Right lobe of liver (tissue), 6 donors: ENCODE measurements around the gene SLC25A42. TPM values are rescaled to one million over a fixed set of nuclear protein-coding genes. Genes with fewer than 3 reads are reported as not detected.
A peak's percentile ranks its signal among the peaks of the same experiment; 100 is the strongest.

ENCODE experiments used
- ATAC-seq, 4 donors: fragments of 200-7000 bp; cut with Tn5 transposase; one replicate each; pipeline ENCODE4 v1.9.1; 2020; ENCODE audit warnings: mild to moderate bottlenecking in 4 of 4, moderate library complexity in 4 of 4
- DNase-seq, 3 donors: peaks; one replicate each; pipeline ENCODE4 v3.0.0-alpha.2; 2020
- H3K27ac ChIP-seq, 3 donors: fragments of 200-600 bp; one replicate each; pipeline ENCODE4 v1.8.0; 2022
- H3K27me3 ChIP-seq, 2 donors: fragments of 200-600 bp; one replicate each; pipeline ENCODE4 v1.8.0; 2022
- H3K36me3 ChIP-seq, 4 donors: fragments of 200-600 bp; sonication (generic) in 1 of 4; one replicate each; pipeline versions ENCODE4 v1.5.1 to v1.8.0; 2017 to 2022; ENCODE audit warnings: control low read depth in 1 of 4
- H3K4me1 ChIP-seq, 4 donors: fragments of 200-600 bp; sonication (generic) in 1 of 4; one replicate each; pipeline versions ENCODE4 v1.5.1 to v1.8.0; 2017 to 2022; ENCODE audit warnings: control low read depth in 1 of 4
- H3K4me3 ChIP-seq, 3 donors: fragments of 200-600 bp; one replicate each; pipeline ENCODE4 v1.8.0; 2022
- H3K9me3 ChIP-seq, 4 donors: fragments of 200-600 bp; sonication (generic) in 1 of 4; one replicate each; pipeline versions ENCODE4 v1.5.1 to v1.8.0; 2017 to 2022; ENCODE audit warnings: control low read depth in 1 of 4
- POLR2A ChIP-seq: fragments of 450-650 bp; IDR thresholded peaks from one replicate; pipeline ENCODE4 v1.6.1; 2017; ENCODE audit warnings: antibody characterized with exemption, mild to moderate bottlenecking
- WGBS: methylation state at CpG from one replicate; pipeline ENCODE4 v1.1.6; 2018; ENCODE audit warnings: low coverage, low lambda C conversion rate; ENCODE audit not compliant: insufficient coverage; ENCODE audit errors: missing lambda C conversion rate; 5-methylcytosine and 5-hydroxymethylcytosine counted together
- intact Hi-C, 2 donors: fragments of 100-400 bp; cut with DNase I; formaldehyde crosslinking; loops; one replicate each; pipeline versions ENCODE4 v1.11.2 to v1.14.1; 2022
- total RNA-seq, 6 experiments: library from RNA; depleted of rRNA in 2 of 6; stranded (reverse); fragments of >200 nt in 2 of 6; fragmentation: NEBNext Ultra II Directional in 3 of 6; extraction: Animal tissue kit (Norgen Biotek cat#: 25700) in 3 of 6; gene quantifications; one replicate each; pipeline versions ENCODE4 v1.1.0 to v1.2.4, GENCODE V29; 2016 to 2023
- TF ChIP-seq, protein P1 (sequence below), 4 donors: fragments of 200-600 bp in 3 of 4; fragments of 450-650 bp in 1 of 4; IDR thresholded peaks; one replicate each; pipeline versions ENCODE4 v1.5.1 to v1.8.0; 2016 to 2022; ENCODE audit warnings: antibody characterized with exemption in 4 of 4, mild to moderate bottlenecking in 2 of 4
- donor health status: DM: no; HTN: yes; CAD: no.
- donor health status: DM: no; HTN: no; CAD: no.
- donor health status: DM: no; HTN: no; CAD: no.
- donor health status: DM: no; HTN: yes; CAD: no.
- donor health status: DM: no; HTN: yes; CAD: no.

SLC25A42 gene
- total RNA-seq, 6 experiments from 2014 or later, result 20.7 to 80.7 (median 69.7) TPM

DNA sequence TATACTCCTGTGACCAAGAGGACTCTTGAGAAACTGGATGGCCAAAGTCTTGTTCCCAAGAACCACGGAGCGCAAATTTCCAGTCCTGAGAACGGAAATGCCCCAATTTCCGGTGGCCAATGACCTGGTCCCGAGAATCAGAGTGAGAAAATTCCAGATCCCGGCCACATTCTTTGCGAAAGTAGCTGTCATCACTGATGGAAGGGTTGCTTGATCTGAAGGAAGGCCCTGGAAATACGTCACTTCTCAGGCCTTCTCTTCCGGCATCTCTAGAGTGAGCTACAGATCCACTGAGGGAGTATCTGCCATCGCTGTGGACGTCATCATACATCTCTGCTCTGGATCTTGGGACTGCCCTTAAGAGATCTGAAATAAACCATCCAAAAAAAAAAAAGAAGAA, 37.9 kb upstream of the SLC25A42 start:
- Histone ChIP-seq H3K27ac (peak overlapping the region in 1 of 3 donors; percentile 54), H3K27me3 (no peaks in the 10 kb centered on the region), H3K4me3 (no peak overlapping the region), H3K4me1 (peaks cover 0 to 36% (median 4%) of the 10 kb centered on the region in 4 donors), H3K9me3 (no peaks in the 10 kb centered on the region), H3K36me3 (peaks cover 0 to 60% (median 31%) of the 10 kb centered on the region in 4 donors)
- DNase-seq (no peak), ATAC-seq (no peak)
- TF ChIP-seq POLR2A, result no peak
- intact Hi-C loops, result no loop called here
- 70% methylated on average over 10 of the region's 11 CpGs for WGBS

- Histone ChIP-seq H3K4me1 (peaks cover 0 to 32% (median 4%) of the 10 kb centered on the region in 4 donors), H3K36me3 (peaks cover 0 to 60% (median 31%) of the 10 kb centered on the region in 4 donors), H3K27me3 (no peaks in the 10 kb centered on the region), H3K27ac (peak overlapping the region in 1 of 3 donors; percentile 54), H3K4me3 (no peak overlapping the region), H3K9me3 (no peaks in the 10 kb centered on the region)
- peak; percentile 66 to 89 (median 83) for DNase-seq
- TF ChIP-seq, protein P1, sequence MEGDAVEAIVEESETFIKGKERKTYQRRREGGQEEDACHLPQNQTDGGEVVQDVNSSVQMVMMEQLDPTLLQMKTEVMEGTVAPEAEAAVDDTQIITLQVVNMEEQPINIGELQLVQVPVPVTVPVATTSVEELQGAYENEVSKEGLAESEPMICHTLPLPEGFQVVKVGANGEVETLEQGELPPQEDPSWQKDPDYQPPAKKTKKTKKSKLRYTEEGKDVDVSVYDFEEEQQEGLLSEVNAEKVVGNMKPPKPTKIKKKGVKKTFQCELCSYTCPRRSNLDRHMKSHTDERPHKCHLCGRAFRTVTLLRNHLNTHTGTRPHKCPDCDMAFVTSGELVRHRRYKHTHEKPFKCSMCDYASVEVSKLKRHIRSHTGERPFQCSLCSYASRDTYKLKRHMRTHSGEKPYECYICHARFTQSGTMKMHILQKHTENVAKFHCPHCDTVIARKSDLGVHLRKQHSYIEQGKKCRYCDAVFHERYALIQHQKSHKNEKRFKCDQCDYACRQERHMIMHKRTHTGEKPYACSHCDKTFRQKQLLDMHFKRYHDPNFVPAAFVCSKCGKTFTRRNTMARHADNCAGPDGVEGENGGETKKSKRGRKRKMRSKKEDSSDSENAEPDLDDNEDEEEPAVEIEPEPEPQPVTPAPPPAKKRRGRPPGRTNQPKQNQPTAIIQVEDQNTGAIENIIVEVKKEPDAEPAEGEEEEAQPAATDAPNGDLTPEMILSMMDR (IDR thresholded peaks at IDR 0.05), result peak; percentile 38 to 59 (median 48)
- no peak for TF ChIP-seq POLR2A
- 16% methylated on average over 9 of the region's 10 CpGs for WGBS
- ATAC-seq, result peak; percentile 91 to 98 (median 96)
- intact Hi-C loops, result no loop called here
Observed at GRCh38 chr19:19026299-19026971, 37.4 kb upstream of the SLC25A42 start.

- peaks cover 0 to 60% (median 31%) of the 10 kb centered on the region in 4 donors for H3K36me3 ChIP-seq
- TF ChIP-seq, protein P1 (IDR thresholded peaks at IDR 0.05), result no peak
- no peak for TF ChIP-seq POLR2A
- no peaks in the 10 kb centered on the region for H3K27me3 ChIP-seq
- peaks cover 0 to 35% (median 4%) of the 10 kb centered on the region in 4 donors for H3K4me1 ChIP-seq
- H3K9me3 ChIP-seq, result no peaks in the 10 kb centered on the region
- ATAC-seq, result no peak
- intact Hi-C loops, result no loop called here
- DNase-seq, result no peak
- 61% methylated on average over 4 of the region's 4 CpGs for WGBS
- H3K27ac ChIP-seq, result peak overlapping the region in 1 of 3 donors; percentile 54
- H3K4me3 ChIP-seq, result no peak overlapping the region
Observed at GRCh38 chr19:19027228-19027627, 36.6 kb upstream of the SLC25A42 start.

DNA sequence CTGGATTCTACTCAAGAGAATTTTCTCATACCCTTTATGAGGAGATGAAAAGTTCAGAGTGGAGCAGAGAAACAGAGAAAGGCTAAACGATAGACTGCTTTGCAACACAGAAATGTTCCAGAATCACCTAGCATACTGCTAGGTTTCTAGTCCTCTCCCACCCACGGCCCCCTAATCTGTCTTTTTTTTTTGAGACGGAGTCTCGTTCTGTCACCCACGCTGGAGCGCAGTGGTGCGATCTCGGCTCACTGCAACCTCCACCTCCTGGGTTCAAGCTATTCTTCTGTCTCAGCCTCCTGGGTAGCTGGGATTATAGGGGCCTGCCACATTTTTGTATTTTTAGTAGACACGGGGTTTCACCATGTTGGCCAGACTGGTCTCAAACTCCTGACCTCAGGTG, 35.3 kb upstream of the SLC25A42 start:
- H3K36me3 ChIP-seq, result peaks cover 0 to 51% (median 25%) of the 10 kb centered on the region in 4 donors
- WGBS, result 86% methylated on average over 8 of the region's 9 CpGs
- no peak for ATAC-seq

DNA sequence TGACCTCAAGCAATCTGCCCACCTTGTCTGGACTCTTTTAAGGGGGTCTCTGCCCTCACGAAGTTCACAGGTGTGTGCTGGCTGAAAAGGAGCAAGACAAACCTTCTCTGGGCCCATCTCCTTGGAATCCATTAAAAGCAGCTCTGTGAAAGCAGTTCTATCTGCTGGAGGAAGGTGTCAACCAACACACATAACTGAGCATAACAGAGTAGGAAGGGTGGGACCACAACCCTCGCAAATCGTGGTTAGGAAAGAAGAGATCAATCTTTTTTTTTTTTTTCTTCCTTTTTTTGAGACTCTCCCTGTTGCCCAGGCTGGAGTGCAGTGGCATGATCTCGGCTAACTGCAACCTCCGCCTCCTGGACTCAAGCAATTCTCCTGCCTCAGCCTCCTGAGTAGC, 31.9 kb upstream of the SLC25A42 start:
- 54% methylated on average over 3 of the region's 5 CpGs for WGBS
- no peaks in the 10 kb centered on the region for H3K9me3 ChIP-seq
- no peak for TF ChIP-seq POLR2A
- TF ChIP-seq, protein P1 (IDR thresholded peaks at IDR 0.05), result no peak
- ATAC-seq (no peak), DNase-seq (no peak)
- H3K36me3 ChIP-seq, result peaks cover 0 to 30% (median 14%) of the 10 kb centered on the region in 4 donors
- H3K27me3 ChIP-seq, result no peaks in the 10 kb centered on the region
- H3K4me3 ChIP-seq, result peak overlapping the region in 1 of 3 donors; percentile 92
- intact Hi-C loops, result no loop called here
- H3K4me1 ChIP-seq, result peaks cover 0 to 28% (median 0%) of the 10 kb centered on the region in 4 donors
- no peak overlapping the region for H3K27ac ChIP-seq

More for the DNA sequence above, 35.3 kb upstream of the SLC25A42 start:
- peaks cover 0 to 34% (median 4%) of the 10 kb centered on the region in 4 donors for H3K4me1 ChIP-seq
- TF ChIP-seq, protein P1 (IDR thresholded peaks at IDR 0.05), result no peak
- no peak for TF ChIP-seq POLR2A
- no peaks in the 10 kb centered on the region for H3K9me3 ChIP-seq
- no peak overlapping the region for H3K4me3 ChIP-seq
- no peaks in the 10 kb centered on the region for H3K27me3 ChIP-seq
- intact Hi-C loops, result no loop called here
- DNase-seq, result no peak
- H3K27ac ChIP-seq, result no peak overlapping the region
